Activated CD4-positive, alpha-beta T cell treated with anti-CD3 and anti-CD28 coated beads, Interleukin-2, amount 50 U/mL, for 24 hours (primary cell): ENCODE measurements around the gene SH2B3.
"Not testable (repeated sequence)": the region's sequence is repeated elsewhere in the genome, so short reads cannot be mapped to it uniquely, and the experiment has no call there.

ENCODE experiments used
- DNase-seq, 2 donors: peaks; one replicate each; pipeline ENCODE4 v3.0.0-alpha.2; 2020; ENCODE audit warnings: low read depth in 1 of 2, low spot score in 1 of 2

Gene SH2B3

GRCh38 chr12:111405859-111406473 is at the start of gene SH2B3:
Gene SH2B3 (plus strand): TSS chr12:111405923. CDS start chr12:111418146, 12,223 bp downstream.
- peak in 1 of 2 donors; percentile 55 for DNase-seq

DNA sequence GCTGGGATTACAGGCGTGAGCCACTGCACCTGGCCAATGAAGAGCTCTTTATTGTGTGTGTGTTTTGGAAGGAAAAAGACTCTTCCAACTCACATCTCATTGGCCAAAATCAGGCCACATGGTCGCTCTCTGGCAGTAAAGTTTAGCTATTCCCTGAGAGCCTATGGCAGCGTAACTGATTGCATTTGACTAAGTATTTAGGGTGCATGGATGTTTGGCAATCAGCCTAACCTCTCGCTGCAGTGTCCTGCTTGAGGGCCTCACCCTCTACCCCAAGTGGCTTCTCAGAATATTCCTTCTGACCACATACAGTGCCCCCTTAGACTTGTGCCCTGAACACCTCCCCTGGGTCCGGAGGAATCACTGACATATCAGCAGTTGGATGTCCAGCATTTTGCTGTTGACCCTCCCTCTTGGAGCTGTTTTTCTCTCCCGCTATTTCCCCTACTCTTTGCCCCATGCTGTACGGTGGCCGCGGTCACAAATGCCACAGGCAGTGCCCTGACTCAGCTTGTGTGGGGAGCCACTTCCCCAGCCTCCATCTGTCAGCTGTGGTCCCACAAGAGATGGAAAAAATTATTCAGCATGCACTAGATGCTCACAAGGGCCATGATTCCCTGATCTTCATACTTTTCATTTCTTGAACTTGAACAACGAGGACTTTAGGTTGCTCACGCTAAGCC is 46.4 kb upstream of the SH2B3 start:
- peak in 1 of 2 donors; percentile 16 for DNase-seq

DNA sequence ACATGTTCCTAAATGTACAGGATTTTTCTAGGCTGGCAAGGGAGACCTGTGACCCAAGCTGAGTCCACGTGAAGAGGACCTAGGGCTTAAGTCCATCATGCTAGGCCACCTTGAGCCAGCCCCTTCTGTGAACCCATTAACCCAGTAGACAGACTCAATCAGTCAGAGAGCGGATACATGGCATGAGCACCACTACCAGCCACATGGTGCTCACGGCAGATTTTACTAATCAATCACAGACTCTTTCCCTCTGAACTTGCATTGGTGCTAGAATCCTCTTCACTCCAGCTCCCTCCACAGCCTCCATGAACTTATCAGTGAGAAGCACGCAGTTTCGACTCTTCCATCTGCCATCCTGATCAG is 45.8 kb upstream of the SH2B3 start:
- no peak for DNase-seq

GRCh38 chr12:111360325-111360930 is 45.3 kb upstream of the SH2B3 start:
- DNase-seq: no peak

DNA sequence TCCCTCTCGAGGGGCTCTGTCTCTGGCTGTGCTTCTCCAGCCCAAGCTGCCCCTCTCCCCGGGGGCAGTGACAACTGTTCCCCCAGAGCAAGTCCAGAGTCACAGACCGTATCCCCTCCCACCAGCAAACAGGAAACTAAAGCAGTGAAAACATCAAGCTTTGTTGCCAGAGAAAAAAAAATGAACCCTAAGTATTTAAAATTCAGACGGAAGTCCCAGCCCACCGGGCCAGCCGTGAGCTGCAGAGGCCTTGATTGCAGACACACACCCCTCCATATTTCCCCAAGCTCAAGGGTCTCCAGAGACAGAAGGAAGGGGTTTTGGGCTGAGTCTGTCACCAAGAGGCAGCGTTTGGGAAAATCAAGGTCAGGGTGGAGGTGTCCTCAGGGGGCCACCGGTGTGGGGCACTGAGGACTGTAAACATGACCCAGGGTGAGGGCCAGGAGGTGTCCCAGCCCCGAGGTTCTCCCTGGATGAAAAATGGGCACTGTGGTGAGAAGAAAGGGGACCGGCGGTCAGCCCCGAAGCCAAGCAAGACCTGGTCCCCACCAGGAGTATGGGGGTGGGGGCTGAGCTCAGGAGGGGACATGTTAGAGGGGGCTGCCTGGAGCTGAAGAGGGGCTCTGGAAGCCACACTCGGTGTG is 44.5 kb upstream of the SH2B3 start:
- DNase-seq: no peak

GRCh38 chr12:111361717-111362576 is 43.8 kb upstream of the SH2B3 start:
- no peak for DNase-seq

DNA sequence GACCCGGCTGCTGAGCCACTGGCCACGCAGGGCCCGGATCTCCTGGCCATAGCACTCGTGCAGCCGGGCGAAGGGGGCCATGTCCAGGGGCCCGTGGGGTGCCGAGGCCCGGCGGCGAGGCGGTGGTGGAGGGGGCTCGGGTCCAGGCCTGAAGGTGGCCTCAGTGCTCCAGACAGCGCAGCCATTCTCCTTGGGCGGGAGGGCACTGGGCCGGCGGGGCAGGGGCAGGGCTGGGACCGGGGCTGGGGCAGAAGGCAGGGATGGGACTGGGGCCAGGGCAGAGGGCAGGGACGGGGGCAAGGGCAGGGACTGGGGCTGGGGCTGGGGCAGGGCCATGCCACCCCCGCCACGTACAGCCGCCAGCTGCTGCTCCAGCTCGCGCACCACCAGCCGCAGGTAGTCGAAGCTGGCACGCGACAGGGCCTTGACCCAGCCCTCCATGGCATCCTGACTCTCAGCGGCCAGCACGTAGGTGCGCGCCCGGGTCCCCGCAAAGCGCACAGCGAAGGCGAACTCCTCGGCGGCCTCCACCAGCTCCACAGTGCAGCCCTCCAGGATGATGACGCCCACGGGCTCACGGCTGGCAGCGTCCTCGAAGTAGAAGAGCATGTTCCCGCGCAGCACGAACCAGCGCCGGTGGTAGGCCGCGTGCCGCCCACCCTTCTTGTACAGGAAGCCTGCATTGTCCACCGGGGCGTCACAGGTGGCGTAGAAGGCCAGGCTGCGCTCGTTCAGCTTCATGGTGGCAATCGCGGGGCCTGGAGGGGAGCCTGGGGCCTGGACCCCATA is 42.8 kb upstream of the SH2B3 start:
- no peak for DNase-seq

- no peak for DNase-seq
These were observed 42.1 kb upstream of the SH2B3 start for GRCh38 chr12:111363578-111363977.

DNA sequence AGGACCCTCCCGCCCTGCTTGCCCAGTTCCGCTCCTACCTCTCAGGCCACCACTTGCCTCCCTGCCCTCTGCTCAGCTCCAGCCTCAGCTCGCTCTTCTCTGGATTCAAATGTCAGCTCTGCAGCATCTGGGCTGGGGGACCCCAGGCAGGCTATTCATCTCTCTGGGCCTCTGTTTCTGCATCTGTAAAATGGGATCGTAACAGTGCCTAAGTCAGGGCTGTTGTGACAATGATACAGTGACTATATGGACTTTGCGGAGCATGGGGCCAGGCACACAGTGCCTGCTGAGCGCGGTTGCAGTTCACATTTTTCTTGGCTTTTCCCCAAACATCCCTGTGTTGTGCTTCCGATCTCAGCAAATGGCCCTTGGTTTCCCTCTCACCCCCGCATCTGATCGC is 39.6 kb upstream of the SH2B3 start:
- DNase-seq: no peak

GRCh38 chr12:111366583-111366982 is 39.1 kb upstream of the SH2B3 start:
- no peak for DNase-seq

- DNase-seq: no peak
These were observed 38.0 kb upstream of the SH2B3 start for GRCh38 chr12:111367661-111368221.

DNA sequence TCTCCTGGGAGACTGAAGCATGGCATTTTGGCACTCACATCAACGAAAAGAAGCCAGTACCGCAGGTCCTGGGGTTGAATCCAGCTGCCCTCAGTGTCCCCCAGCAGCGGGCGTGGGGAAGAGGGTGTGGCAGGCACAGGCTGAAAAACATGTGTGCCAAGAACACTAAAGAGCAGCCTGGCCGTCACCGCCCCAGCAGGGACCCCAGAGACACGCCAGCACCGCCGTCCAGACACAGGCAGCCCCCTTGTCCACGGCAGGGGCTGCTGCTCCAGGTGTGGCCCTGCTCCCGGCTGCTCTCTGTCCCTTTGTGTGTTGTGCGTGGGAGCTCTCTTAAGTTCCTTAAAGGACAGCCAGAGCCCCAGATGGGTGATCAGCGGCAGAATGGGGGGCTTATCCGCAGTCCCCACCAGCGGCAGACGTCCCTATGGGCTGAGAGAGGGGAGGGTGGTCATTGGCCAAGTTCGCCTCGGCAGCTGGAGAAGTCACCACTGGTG is 37.4 kb upstream of the SH2B3 start:
- DNase-seq: no peak

DNA sequence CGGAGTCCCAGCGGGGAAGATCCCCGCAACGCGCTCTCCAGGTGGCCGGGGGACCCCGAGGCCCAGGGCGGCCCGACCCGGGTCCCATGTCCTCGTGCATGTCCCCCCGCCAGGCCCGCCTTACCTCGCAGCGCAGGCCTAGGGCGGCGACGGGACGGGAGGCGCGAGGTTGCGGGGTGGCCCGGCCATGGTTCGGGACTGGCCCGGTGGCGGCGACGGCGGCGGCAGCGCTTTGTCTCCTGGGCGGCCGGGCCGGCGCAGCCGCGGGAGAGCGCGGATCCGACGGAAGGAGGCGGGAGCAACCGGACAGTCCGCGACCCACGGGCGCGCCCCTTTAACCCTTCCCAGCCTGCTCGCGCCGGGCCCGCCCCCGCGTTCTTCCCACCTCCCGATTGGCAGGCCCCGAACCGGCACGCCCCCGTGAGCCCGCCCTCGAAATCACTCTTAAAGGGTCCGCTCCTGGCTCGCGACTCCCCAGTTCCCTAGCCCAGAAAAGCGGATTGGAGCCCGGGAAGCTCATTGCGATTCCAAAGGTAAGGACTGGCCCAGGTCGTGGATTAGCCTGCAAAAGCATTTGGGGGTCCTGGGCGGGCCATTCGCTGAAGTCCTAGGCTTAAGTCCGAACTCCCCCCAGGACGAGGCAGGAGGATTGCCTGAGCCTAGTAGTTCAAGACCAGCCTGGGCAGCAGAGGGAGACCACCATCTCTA is 36.8 kb upstream of the SH2B3 start, which contains the start of gene PHETA1:
Gene PHETA1 (minus strand): TSS at position 308 of the 708 bp plus-strand sequence. CDS start 5,668 bp downstream, outside the sequence.
- peak; percentile 62 to 68 for DNase-seq

DNA sequence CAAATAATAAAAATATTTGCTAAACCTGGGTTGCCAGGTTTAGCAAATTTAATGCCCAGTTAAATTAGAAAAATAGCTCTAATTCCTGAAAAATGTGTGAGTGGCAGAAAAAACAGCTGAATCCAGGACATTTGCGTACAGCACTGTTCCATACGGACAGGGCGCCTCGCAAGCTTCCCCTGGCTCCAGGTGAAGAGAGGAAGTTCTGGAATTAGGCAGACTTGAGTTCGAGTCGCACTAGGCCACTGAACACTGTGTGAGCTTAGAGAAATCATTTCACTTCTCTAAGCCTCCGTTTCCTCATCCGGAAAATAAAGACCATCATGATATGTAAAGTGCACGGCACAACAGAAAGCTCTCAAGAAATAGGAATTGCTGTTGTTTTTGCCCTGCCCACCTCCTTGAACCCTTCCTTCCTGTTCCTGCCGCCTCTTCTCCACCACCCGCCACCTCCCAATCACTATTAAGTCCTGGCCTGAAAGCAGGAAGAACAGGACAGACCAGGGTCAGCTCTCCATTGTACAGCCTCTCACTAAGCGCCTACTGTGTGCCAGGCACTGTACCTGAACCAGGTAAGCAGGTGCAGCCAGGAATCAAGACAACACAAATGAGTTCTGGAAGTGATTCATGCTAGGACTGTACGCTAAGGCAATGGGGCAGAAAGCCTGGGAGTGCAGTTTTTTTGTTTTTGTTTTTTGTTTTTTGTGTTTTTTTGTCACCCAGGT is 36.1 kb upstream of the SH2B3 start:
- DNase-seq: no peak

DNA sequence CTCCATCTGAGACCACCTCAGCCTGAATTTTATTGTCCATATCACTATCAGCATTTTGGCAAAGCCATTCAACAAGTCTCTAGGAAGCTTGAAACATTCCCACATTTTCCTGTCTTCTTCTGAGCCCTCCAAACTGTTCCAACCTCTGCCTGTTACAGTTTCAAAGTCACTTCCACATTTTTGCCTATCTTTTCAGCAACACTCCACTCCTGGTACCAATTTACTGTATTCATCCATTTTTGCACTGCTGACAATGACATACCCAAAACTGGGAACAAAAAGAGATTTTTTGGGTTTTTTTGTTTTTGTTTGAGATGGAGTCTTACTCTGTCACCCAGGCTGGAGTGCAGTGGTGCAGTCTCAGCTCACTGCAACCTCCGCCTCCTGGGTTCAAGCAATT is 32.5 kb upstream of the SH2B3 start:
- not testable (repeated sequence) for DNase-seq

DNA sequence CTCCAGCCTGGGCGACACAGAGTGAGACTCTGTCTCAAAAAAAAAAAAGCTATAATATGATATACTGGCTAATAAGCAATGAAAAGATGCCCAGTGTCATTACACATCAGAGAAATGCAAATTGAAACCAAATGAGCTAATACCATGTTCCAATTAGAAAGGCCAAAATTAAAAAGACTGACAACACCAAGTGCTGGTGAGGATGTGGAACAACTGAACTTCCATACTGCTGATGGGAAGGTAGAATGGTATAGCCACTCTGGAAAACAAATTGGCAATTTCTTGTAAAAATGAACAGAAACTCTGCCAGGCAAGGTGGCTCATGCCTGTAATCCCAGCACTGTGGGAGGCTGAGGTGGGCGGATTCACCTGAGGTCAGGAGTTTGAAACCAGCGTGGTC is 28.3 kb upstream of the SH2B3 start:
- no peak for DNase-seq

- DNase-seq: no peak
These were observed 25.7 kb upstream of the SH2B3 start for GRCh38 chr12:111379942-111380554.

- DNase-seq: no peak
These were observed 21.1 kb upstream of the SH2B3 start for GRCh38 chr12:111384596-111384995.
